Erythroblast (primary cell): ENCODE results near the gene REEP5.

Experiments
- GATA1 ChIP-seq: IDR thresholded peaks from 2 replicates; pipeline ENCODE4 v1.6.1; 2011; ENCODE audit warnings: low read depth, mild to moderate bottlenecking, control low read depth, low read length, moderate library complexity
- POLR2A ChIP-seq: IDR thresholded peaks from 2 replicates; pipeline ENCODE4 v1.6.1; 2011; ENCODE audit warnings: mild to moderate bottlenecking, low read length

GRCh38 chr5:112935675-112936074 lies 13.6 kb upstream of the REEP5 start:
- TF ChIP-seq POLR2A (no peak), GATA1 (no peak)
